ENCODE measurements around the gene GLT1D1. TPM values are rescaled to one million over a fixed set of nuclear protein-coding genes. Genes with fewer than 3 reads are reported as not detected.

The GLT1D1 gene
- total RNA-seq, 1 donor from 2014 or later: 9.5 TPM

- no peak overlapping the region for H3K27ac ChIP-seq
- no peak overlapping the region for H3K4me3 ChIP-seq
- intact Hi-C loops (cut with DNase I): no loop called here
- H3K4me1 ChIP-seq: no peaks in the 10 kb centered on the region
- no peaks in the 10 kb centered on the region for H3K27me3 ChIP-seq
- no peak for TF ChIP-seq CTCF (IDR thresholded peaks at IDR 0.05)
- no peaks in the 10 kb centered on the region for H3K36me3 ChIP-seq
- no peak for DNase-seq (ENCODE audit: low spot score in 2 of 2)
- H3K9me3 ChIP-seq: no peaks in the 10 kb centered on the region
Observed at GRCh38 chr12:129009833-129010622, 156.8 kb downstream of the GLT1D1 start.

- Histone ChIP-seq H3K9me3 (peaks cover 0 to 3% of the 10 kb centered on the region in 2 donors), H3K36me3 (no peaks in the 10 kb centered on the region), H3K4me3 (no peak overlapping the region), H3K4me1 (no peaks in the 10 kb centered on the region), H3K27ac (no peak overlapping the region), H3K27me3 (no peaks in the 10 kb centered on the region)
- intact Hi-C loops (cut with DNase I): no loop called here
- DNase-seq (ENCODE audit: low spot score in 2 of 2): no peak
- no peak for TF ChIP-seq CTCF (IDR thresholded peaks at IDR 0.05)
Observed at GRCh38 chr12:129016159-129016558, 162.9 kb downstream of the GLT1D1 start.

GRCh38 chr12:129025055-129025454 lies 171.8 kb downstream of the GLT1D1 start:
- Histone ChIP-seq H3K4me1 (no peaks in the 10 kb centered on the region), H3K27ac (no peak overlapping the region), H3K36me3 (no peaks in the 10 kb centered on the region), H3K9me3 (peaks cover 0 to 2% of the 10 kb centered on the region in 2 donors), H3K4me3 (no peak overlapping the region), H3K27me3 (no peaks in the 10 kb centered on the region)
- TF ChIP-seq CTCF (IDR thresholded peaks at IDR 0.05): no peak
- intact Hi-C loops (cut with DNase I): no loop called here
- DNase-seq (ENCODE audit: low spot score in 2 of 2): no peak

- intact Hi-C loops (cut with DNase I): no loop called here
- no peaks in the 10 kb centered on the region for H3K27me3 ChIP-seq
Observed at GRCh38 chr12:129028844-129029243, 175.6 kb downstream of the GLT1D1 start.

More at GRCh38 chr12:129028844-129029243, 175.6 kb downstream of the GLT1D1 start:
- H3K9me3 ChIP-seq: no peaks in the 10 kb centered on the region
- H3K27ac ChIP-seq: no peak overlapping the region
- no peak overlapping the region for H3K4me3 ChIP-seq
- TF ChIP-seq CTCF (IDR thresholded peaks at IDR 0.05): no peak
- H3K4me1 ChIP-seq: no peaks in the 10 kb centered on the region
- DNase-seq (ENCODE audit: low spot score in 2 of 2): no peak
- H3K36me3 ChIP-seq: no peaks in the 10 kb centered on the region

Other genes starting within 250 kb of the GLT1D1 start
- gene SLC15A4, start 29.5 kb upstream of the GLT1D1 start, total RNA-seq: 39.3 TPM